NT2/D1 (cell line): ENCODE measurements around the gene FAM25G.

Source experiments
- SUZ12 ChIP-seq: IDR thresholded peaks from 2 replicates; pipeline ENCODE4 v1.6.1; 2011; ENCODE audit not compliant: insufficient read length, insufficient read depth; ENCODE audit errors: extremely low read depth
- ZNF274 ChIP-seq: IDR thresholded peaks from 2 replicates; pipeline ENCODE4 v1.6.1; 2011; ENCODE audit warnings: mild to moderate bottlenecking, low read depth, low read length

GRCh38 chr10:47456079-47456785 is 35.3 kb downstream of the FAM25G start:
- no peak for TF ChIP-seq SUZ12
- no peak for TF ChIP-seq ZNF274
